DOHH2 (cell line): ENCODE data around the gene SNTB2.

ENCODE experiments used
- CTCF ChIP-seq: fragments of 200-600 bp; sonication (generic); IDR thresholded peaks from one replicate; pipeline ENCODE4 v1.5.1; 2014; ENCODE audit warnings: antibody characterized with exemption, mild to moderate bottlenecking, low read depth, low read length; ENCODE audit not compliant: poor library complexity, severe bottlenecking
- EZH2phosphoT487 ChIP-seq: fragments of 200-600 bp; sonication (generic); IDR thresholded peaks from 2 replicates; pipeline ENCODE4 v1.6.1; 2017; ENCODE audit warnings: borderline replicate concordance, mild to moderate bottlenecking, antibody characterized with exemption, low read length, moderate library complexity, mixed read lengths

- TF ChIP-seq CTCF (no peak), EZH2phosphoT487 (no peak)
Observed at GRCh38 chr16:69166946-69167930, 19.7 kb upstream of the SNTB2 start.
